Sigmoid colon (tissue), 7 donors: ENCODE data around the gene FSTL3. TPM values are rescaled to one million over a fixed set of nuclear protein-coding genes. Genes with fewer than 3 reads are reported as not detected.
A peak's percentile ranks its signal among the peaks of the same experiment; 100 is the strongest.
"Not testable (repeated sequence)": the region's sequence is repeated elsewhere in the genome, so short reads cannot be mapped to it uniquely, and the experiment has no call there.

Experiments used
- DNase-seq: peaks from one replicate; pipeline ENCODE4 v3.0.0-alpha.2; 2019
- H3K27ac ChIP-seq, 4 donors: fragments of 200-600 bp; sonication (generic); one replicate each; pipeline ENCODE4 v1.5.1; 2016 to 2019; ENCODE audit warnings: mild to moderate bottlenecking in 1 of 4
- H3K27me3 ChIP-seq, 3 donors: fragments of 200-600 bp; sonication (generic); one replicate each; pipeline ENCODE4 v1.5.1; 2019; ENCODE audit warnings: mild to moderate bottlenecking in 1 of 3
- H3K36me3 ChIP-seq, 4 donors: fragments of 200-600 bp; sonication (generic); one replicate each; pipeline ENCODE4 v1.5.1; 2016 to 2019
- H3K4me1 ChIP-seq, 4 donors: fragments of 200-600 bp; sonication (generic); one replicate each; pipeline ENCODE4 v1.5.1; 2017 to 2019
- H3K4me3 ChIP-seq, 4 donors: fragments of 200-600 bp; sonication (generic); one replicate each; pipeline ENCODE4 v1.5.1; 2017 to 2019; ENCODE audit warnings: mild to moderate bottlenecking in 2 of 4, moderate library complexity in 1 of 4
- H3K9me3 ChIP-seq, 4 donors: fragments of 200-600 bp in 3 of 4; sonication (generic) in 3 of 4; one replicate each; pipeline versions ENCODE4 v1.5.1 to v1.6.1; 2013 to 2019
- CTCF ChIP-seq, 4 experiments: fragments of 450-650 bp in 3 of 4; fragments of 200-600 bp in 1 of 4; IDR thresholded peaks; one replicate each; pipeline ENCODE4 v1.5.1; 2016 to 2019; ENCODE audit warnings: antibody characterized with exemption in 4 of 4, mild to moderate bottlenecking in 3 of 4, moderate library complexity in 2 of 4
- EP300 ChIP-seq, 4 donors: sonication (generic); formaldehyde crosslinking; IDR thresholded peaks; one replicate each; pipeline ENCODE4 v1.6.1; 2017; ENCODE audit warnings: antibody characterized with exemption in 4 of 4
- POLR2A ChIP-seq, 2 donors: fragments of 450-650 bp; IDR thresholded peaks; one replicate each; pipeline ENCODE4 v1.6.1; 2016; ENCODE audit warnings: antibody characterized with exemption in 2 of 2, mild to moderate bottlenecking in 2 of 2, moderate library complexity in 2 of 2
- POLR2AphosphoS5 ChIP-seq, 4 donors: sonication (generic); formaldehyde crosslinking; IDR thresholded peaks; one replicate each; pipeline ENCODE4 v1.6.1; 2017; ENCODE audit warnings: antibody characterized with exemption in 4 of 4
- WGBS, 2 donors: extraction: QIAGEN DNeasy Blood & Tissue Kit; methylation state at CpG; one replicate each; pipeline ENCODE4 v1.1.7; 2013; 5-methylcytosine and 5-hydroxymethylcytosine counted together
- intact Hi-C: fragments of 100-400 bp; cut with DNase I; formaldehyde crosslinking; loops from one replicate; pipeline ENCODE4 v1.15.1; 2023
- polyA plus RNA-seq, 3 donors: library from polyadenylated mRNA; stranded (reverse); fragments of 200-250 nt; gene quantifications; one replicate each; pipeline ENCODE4 v1.2.3, GENCODE V29; 2013
- total RNA-seq, 4 donors: library from RNA; depleted of rRNA; stranded (reverse); fragments of >200 nt; gene quantifications; one replicate each; pipeline ENCODE4 v1.1.0, GENCODE V29; 2016
- donor health status: healthy with polysubstance abuse.
- donor health status: Bipolar disorder and iron deficiency.
- donor health status: healthy.

FSTL3 gene
- total and polyA plus RNA-seq, 7 donors: 1.6 to 118 (median 35.7) TPM

- 34 to 50% methylated on average over 41 of the region's 41 CpGs for WGBS, 2 donors
- H3K9me3 ChIP-seq: no peaks in the 10 kb centered on the region
Observed at GRCh38 chr19:694481-695351, 18.5 kb downstream of the FSTL3 start.

GRCh38 chr19:695352-695949 is 19.3 kb downstream of the FSTL3 start, which contains the start of gene PRSS57:
Gene PRSS57 (minus strand): TSS chr19:695452. CDS start chr19:695430, 22 bp downstream.
- intact Hi-C loops: no loop called here
- no peaks in the 10 kb centered on the region for H3K9me3 ChIP-seq
- H3K27ac ChIP-seq: no peak within 1 kb of the TSS
- H3K27me3 ChIP-seq: peaks cover 5 to 26% (median 12%) of the 10 kb centered on the region in 3 donors
- H3K4me1 ChIP-seq: no peaks in the 10 kb centered on the region
- H3K36me3 ChIP-seq: no peaks in the 10 kb centered on the region
- DNase-seq: no peak
- TF ChIP-seq CTCF (IDR thresholded peaks at IDR 0.05): no peak
- TF ChIP-seq POLR2AphosphoS5 (IDR thresholded peaks at IDR 0.05): no peak
- no peak for TF ChIP-seq POLR2A (IDR thresholded peaks at IDR 0.05)
- TF ChIP-seq EP300 (IDR thresholded peaks at IDR 0.05): no peak
- no peak within 1 kb of the TSS for H3K4me3 ChIP-seq
- WGBS, 2 donors: 43 to 65% methylated on average over 31 of the region's 31 CpGs

More at GRCh38 chr19:694481-695351, 18.5 kb downstream of the FSTL3 start:
- no peak overlapping the region for H3K4me3 ChIP-seq
- no peaks in the 10 kb centered on the region for H3K36me3 ChIP-seq
- no peaks in the 10 kb centered on the region for H3K4me1 ChIP-seq
- no peak overlapping the region for H3K27ac ChIP-seq
- intact Hi-C loops: no loop called here
- no peak for DNase-seq
- TF ChIP-seq POLR2AphosphoS5 (IDR thresholded peaks at IDR 0.05) (no peak), POLR2A (IDR thresholded peaks at IDR 0.05) (no peak), CTCF (IDR thresholded peaks at IDR 0.05) (no peak), EP300 (IDR thresholded peaks at IDR 0.05) (no peak)
- H3K27me3 ChIP-seq: peaks cover 5 to 26% (median 12%) of the 10 kb centered on the region in 3 donors

GRCh38 chr19:698529-698928 is 22.3 kb downstream of the FSTL3 start:
- 87 to 91% methylated on average over 15 of the region's 15 CpGs for WGBS, 2 donors
- H3K27me3 ChIP-seq: peaks cover 5 to 43% (median 20%) of the 10 kb centered on the region in 3 donors
- H3K36me3 ChIP-seq, DNase-seq, H3K4me1 ChIP-seq, intact Hi-C loops, H3K9me3 ChIP-seq, H3K27ac ChIP-seq, H3K4me3 ChIP-seq: not testable (repeated sequence)

- H3K9me3 ChIP-seq, DNase-seq, H3K4me3 ChIP-seq, intact Hi-C loops, H3K36me3 ChIP-seq, H3K27ac ChIP-seq: not testable (repeated sequence)
- H3K27me3 ChIP-seq: peaks cover 5 to 46% (median 32%) of the 10 kb centered on the region in 3 donors
- peaks cover 0 to 13% (median 6%) of the 10 kb centered on the region in 4 donors for H3K4me1 ChIP-seq
- WGBS, 2 donors: 63 to 69% methylated on average over 14 of the region's 14 CpGs
Observed at GRCh38 chr19:699885-700284, 23.7 kb downstream of the FSTL3 start.

- H3K9me3 ChIP-seq, H3K36me3 ChIP-seq, DNase-seq, H3K27ac ChIP-seq, intact Hi-C loops: not testable (repeated sequence)
- H3K4me3 ChIP-seq: peak overlapping the region in 2 of 4 donors; percentile 18 to 30
- peaks cover 0 to 28% (median 19%) of the 10 kb centered on the region in 3 donors for H3K27me3 ChIP-seq
- H3K4me1 ChIP-seq: peaks cover 0 to 21% (median 8%) of the 10 kb centered on the region in 4 donors
- WGBS, 2 donors: 70 to 82% methylated on average over 6 of the region's 6 CpGs
Observed at GRCh38 chr19:702847-703246, 26.7 kb downstream of the FSTL3 start.

GRCh38 chr19:703329-703650 is 27.1 kb downstream of the FSTL3 start:
- intact Hi-C loops: no loop called here
- H3K4me3 ChIP-seq: peak overlapping the region in 3 of 4 donors; percentile 7 to 30 (median 18)
- 31 to 37% methylated on average over 4 of the region's 4 CpGs for WGBS, 2 donors
- peaks cover 0 to 25% (median 10%) of the 10 kb centered on the region in 4 donors for H3K4me1 ChIP-seq
- no peaks in the 10 kb centered on the region for H3K36me3 ChIP-seq
- H3K27ac ChIP-seq: peak overlapping the region in 1 of 4 donors; percentile 38
- TF ChIP-seq POLR2A (IDR thresholded peaks at IDR 0.05) (no peak), EP300 (IDR thresholded peaks at IDR 0.05) (no peak), CTCF (IDR thresholded peaks at IDR 0.05) (no peak), POLR2AphosphoS5 (IDR thresholded peaks at IDR 0.05) (no peak)
- peaks cover 0 to 28% (median 19%) of the 10 kb centered on the region in 3 donors for H3K27me3 ChIP-seq
- DNase-seq: no peak
- H3K9me3 ChIP-seq: no peaks in the 10 kb centered on the region
